Transverse colon (tissue), 4 donors: ENCODE measurements around the gene TBC1D19.

ENCODE experiments used
- CTCF ChIP-seq, 5 experiments: fragments of 200-600 bp in 3 of 5; fragments of 450-650 bp in 2 of 5; sonication (generic) in 3 of 5; IDR thresholded peaks; 1 replicate in 2 of 5; 2 replicates in 3 of 5; pipeline ENCODE4 v1.5.1; 2016 to 2017; ENCODE audit warnings: antibody characterized with exemption in 5 of 5, inconsistent platforms in 3 of 5, mild to moderate bottlenecking in 2 of 5, moderate library complexity in 1 of 5
- EP300 ChIP-seq: sonication (generic); formaldehyde crosslinking; IDR thresholded peaks from one replicate; pipeline ENCODE4 v1.6.1; 2017; ENCODE audit warnings: antibody characterized with exemption, low read depth
- POLR2A ChIP-seq: fragments of 450-650 bp; IDR thresholded peaks from one replicate; pipeline ENCODE4 v1.6.1; 2016; ENCODE audit warnings: antibody characterized with exemption, mild to moderate bottlenecking, moderate library complexity
- POLR2AphosphoS5 ChIP-seq, 3 donors: sonication (generic); formaldehyde crosslinking; IDR thresholded peaks; one replicate each; pipeline ENCODE4 v1.6.1; 2016; ENCODE audit warnings: antibody characterized with exemption in 3 of 3

DNA sequence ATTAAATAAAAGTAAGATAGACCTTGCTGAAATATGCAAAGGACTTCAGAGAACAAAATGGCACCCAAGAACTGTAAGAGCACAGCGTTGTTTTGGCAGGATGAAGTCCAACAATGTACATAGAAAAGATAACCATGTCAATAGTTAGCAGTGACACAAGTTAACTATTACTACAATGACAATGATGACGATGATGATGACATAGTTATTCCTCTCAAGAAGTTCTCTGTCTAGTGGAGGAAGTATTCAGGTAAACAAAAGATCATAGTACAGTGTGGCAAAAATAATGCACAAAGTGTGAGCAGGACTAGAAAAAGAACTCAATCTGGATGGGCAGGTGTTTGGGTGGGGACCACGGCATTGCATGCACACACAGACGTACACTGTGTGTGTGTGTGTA lies 201.4 kb downstream of the TBC1D19 start:
- TF ChIP-seq CTCF (IDR thresholded peaks at IDR 0.05) (no peak), POLR2AphosphoS5 (IDR thresholded peaks at IDR 0.05) (no peak), POLR2A (no peak), EP300 (no peak)
